ENCODE measurements around the gene ARID2. TPM values are rescaled to one million over a fixed set of nuclear protein-coding genes. Genes with fewer than 3 reads are reported as not detected.

The ARID2 gene

GRCh38 chr12:45944771-45945170 is 215.3 kb downstream of the ARID2 start:
- H3K4me2 ChIP-seq (ENCODE audit: low read length), result no peak overlapping the region
- no peaks in the 10 kb centered on the region for H3K9me3 ChIP-seq (replicated peaks; ENCODE audit: low read length)
- H3K27me3 ChIP-seq (ENCODE audit: control insufficient read depth, insufficient read depth, low read length), result no peaks in the 10 kb centered on the region
- no peaks in the 10 kb centered on the region for H3K4me1 ChIP-seq (ENCODE audit: control insufficient read depth, insufficient read depth, low read length)
- no peak overlapping the region for H3K4me3 ChIP-seq (ENCODE audit: low read length)
- peaks cover 55% of the 10 kb centered on the region for H3K36me3 ChIP-seq (ENCODE audit: insufficient read depth, low read length)
- H3K9ac ChIP-seq (ENCODE audit: low read depth, low read length), result no peak overlapping the region

- Histone ChIP-seq H3K27me3 (ENCODE audit: control insufficient read depth, insufficient read depth, low read length) (no peaks in the 10 kb centered on the region), H3K4me1 (ENCODE audit: control insufficient read depth, insufficient read depth, low read length) (no peaks in the 10 kb centered on the region), H3K9me3 (replicated peaks; ENCODE audit: low read length) (no peaks in the 10 kb centered on the region), H3K4me3 (ENCODE audit: low read length) (no peak overlapping the region), H3K9ac (ENCODE audit: low read depth, low read length) (no peak overlapping the region), H3K4me2 (ENCODE audit: low read length) (no peak overlapping the region), H3K36me3 (ENCODE audit: insufficient read depth, low read length) (peaks cover 54% of the 10 kb centered on the region)
These were observed 216.9 kb downstream of the ARID2 start for GRCh38 chr12:45946435-45946834.

- no peaks in the 10 kb centered on the region for H3K9me3 ChIP-seq (replicated peaks; ENCODE audit: low read length)
- no peaks in the 10 kb centered on the region for H3K27me3 ChIP-seq (ENCODE audit: control insufficient read depth, insufficient read depth, low read length)
- H3K4me1 ChIP-seq (ENCODE audit: control insufficient read depth, insufficient read depth, low read length), result no peaks in the 10 kb centered on the region
- no peak overlapping the region for H3K9ac ChIP-seq (ENCODE audit: low read depth, low read length)
- peaks cover 49% of the 10 kb centered on the region for H3K36me3 ChIP-seq (ENCODE audit: insufficient read depth, low read length)
- H3K4me3 ChIP-seq (ENCODE audit: low read length), result no peak overlapping the region
- no peak overlapping the region for H3K4me2 ChIP-seq (ENCODE audit: low read length)
These were observed 219.0 kb downstream of the ARID2 start for GRCh38 chr12:45948546-45948945.

Small RNA genes lying within 50 kb of the gene (small RNA-seq; reads per million reads assigned to genes)
- gene RN7SL246P, result not detected

Measured in skeletal muscle satellite cell (primary cell).